ENCODE data around the gene PPP2R5D. TPM values are rescaled to one million over a fixed set of nuclear protein-coding genes. Genes with fewer than 3 reads are reported as not detected.

The PPP2R5D gene
- total and polyA plus RNA-seq, 2 of the 4 experiments (the other 2 are of a cell fraction) = 55.6 to 68.8 TPM

DNA sequence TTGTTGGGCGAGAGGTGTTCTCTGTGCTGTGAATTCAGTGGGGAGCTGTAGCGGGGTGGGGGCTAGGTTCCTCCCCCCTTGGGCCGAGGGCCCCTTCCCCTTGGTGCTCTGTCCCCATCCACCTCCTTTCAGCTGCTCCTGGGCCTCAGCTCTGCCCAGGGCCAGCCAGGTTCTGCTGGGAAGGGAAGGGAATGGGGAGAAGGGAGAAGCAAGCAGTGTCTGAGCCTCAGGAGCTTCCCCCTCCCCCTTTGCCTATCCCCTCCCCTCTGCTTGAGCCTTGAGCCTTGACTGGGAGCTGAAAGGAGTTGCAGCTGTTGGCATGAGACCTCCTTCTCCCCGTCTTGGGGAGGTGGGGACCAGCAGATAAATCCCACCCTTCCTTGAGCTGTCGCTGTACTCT lies 36.5 kb downstream of the PPP2R5D start:
- dilution Hi-C loops (cut with HindIII; ENCODE audit: low sequenced_read_pairs, unreplicated experiment) (no loop called here), intact Hi-C loops (cut with micrococcal nuclease) (no loop called here), in situ Hi-C loops (cut with MboI; ENCODE audit: low sequenced_read_pairs) (no loop called here)
- Histone ChIP-seq H3K14ac (replicated peaks; ENCODE audit: low read depth, low read length) (peak overlapping the region; percentile 98; the same call in 1 of the 2 replicates), H3K36me3 (ENCODE audit: control insufficient read depth, insufficient read depth, low read length) (peaks cover 42% of the 10 kb centered on the region), H3K4me3 (ENCODE audit: insufficient read depth, low read depth, low read length) (no peak overlapping the region), H3K27ac (ENCODE audit: insufficient read depth, low read length) (peak overlapping the region; percentile 86), H3K4ac (ENCODE audit: low read depth, low read length) (peak overlapping the region; percentile 99), H3K56ac (ENCODE audit: extremely low read depth, insufficient read depth, low read length) (no peak overlapping the region), H2BK20ac (ENCODE audit: low read depth, low read length) (no peak overlapping the region), H4K20me1 (ENCODE audit: insufficient read depth, low read length) (peaks cover 12% of the 10 kb centered on the region), H3K18ac (ENCODE audit: low read depth, low read length) (no peak overlapping the region), H2AFZ (replicated peaks; ENCODE audit: low read length, poor library complexity) (peak overlapping the region; percentile 98), H2AK5ac (ENCODE audit: low read depth, low read length) (peak overlapping the region; percentile 59), H3K4me1 (ENCODE audit: control insufficient read depth, insufficient read depth, low read length) (peaks cover 12% of the 10 kb centered on the region), H4K91ac (ENCODE audit: insufficient read depth, low read depth, low read length) (peak overlapping the region; percentile 97), H2BK5ac (ENCODE audit: low read depth, low read length, poor library complexity, severe bottlenecking) (peak overlapping the region; percentile 83), H3K9ac (ENCODE audit: low read depth, low read length) (peak overlapping the region; percentile 78), H2AK9ac (replicated peaks; ENCODE audit: low read depth, low read length, poor library complexity) (peak overlapping the region; percentile 97), H3K9me1 (ENCODE audit: insufficient read depth, low read length) (peaks cover 4% of the 10 kb centered on the region; the same call in 1 of the 2 replicates), H3K23ac (ENCODE audit: low read depth, low read length) (peak overlapping the region; percentile 94), H2BK15ac (ENCODE audit: low read depth, low read length) (no peak overlapping the region), H2BK120ac (ENCODE audit: low read depth, low read length) (peak overlapping the region; percentile 74; the same call in 1 of the 2 replicates), H3K79me1 (ENCODE audit: low read depth in 1 of 2, low read length in 2 of 2) (peaks cover 24 to 76% of the 10 kb centered on the region in 2 experiments), H3K4me2 (ENCODE audit: low read depth, low read length) (peak overlapping the region; percentile 97; the same call in 1 of the 2 replicates), H4K8ac (ENCODE audit: low read depth in 2 of 2, low read length in 2 of 2) (peak overlapping the region; percentile 88 to 99), H3K9me3 (ENCODE audit: control insufficient read depth, insufficient read depth, low read length) (no peaks in the 10 kb centered on the region), H3K27me3 (ENCODE audit: control insufficient read depth, insufficient read depth, low read length) (no peaks in the 10 kb centered on the region), H4K5ac (ENCODE audit: low read depth, low read length) (peak overlapping the region; percentile 55)
- BruUV-seq (replicated peaks) = no TSS peak
- peak; percentile 32 for ATAC-seq (ENCODE audit: low read depth)
- WGBS, 2 experiments (ENCODE audit: extremely low coverage in 2 of 2, insufficient read length in 1 of 2) = no CpG with 5 or more reads among the region's 5 CpGs
- no peak for DNase-seq
- ChIA-PET CTCF (no interaction called here), POLR2A (ENCODE audit: unreplicated experiment) (interaction anchor here (0.6 kb wide), 3 partner anchors 39 to 248 kb away, joined by 3 read pairs; partner anchors contain the start of genes CNPY3, KLC4 and MRPL2)
- TF ChIP-seq RFX5 (IDR thresholded peaks at IDR 0.05; ENCODE audit: low read depth, low read length) = no peak
- TF ChIP-seq, protein P1, sequence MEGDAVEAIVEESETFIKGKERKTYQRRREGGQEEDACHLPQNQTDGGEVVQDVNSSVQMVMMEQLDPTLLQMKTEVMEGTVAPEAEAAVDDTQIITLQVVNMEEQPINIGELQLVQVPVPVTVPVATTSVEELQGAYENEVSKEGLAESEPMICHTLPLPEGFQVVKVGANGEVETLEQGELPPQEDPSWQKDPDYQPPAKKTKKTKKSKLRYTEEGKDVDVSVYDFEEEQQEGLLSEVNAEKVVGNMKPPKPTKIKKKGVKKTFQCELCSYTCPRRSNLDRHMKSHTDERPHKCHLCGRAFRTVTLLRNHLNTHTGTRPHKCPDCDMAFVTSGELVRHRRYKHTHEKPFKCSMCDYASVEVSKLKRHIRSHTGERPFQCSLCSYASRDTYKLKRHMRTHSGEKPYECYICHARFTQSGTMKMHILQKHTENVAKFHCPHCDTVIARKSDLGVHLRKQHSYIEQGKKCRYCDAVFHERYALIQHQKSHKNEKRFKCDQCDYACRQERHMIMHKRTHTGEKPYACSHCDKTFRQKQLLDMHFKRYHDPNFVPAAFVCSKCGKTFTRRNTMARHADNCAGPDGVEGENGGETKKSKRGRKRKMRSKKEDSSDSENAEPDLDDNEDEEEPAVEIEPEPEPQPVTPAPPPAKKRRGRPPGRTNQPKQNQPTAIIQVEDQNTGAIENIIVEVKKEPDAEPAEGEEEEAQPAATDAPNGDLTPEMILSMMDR (conservative IDR thresholded peaks at IDR 0.05; ENCODE audit: low read depth, low read length) = no peak
- TF ChIP-seq BHLHE40 (IDR thresholded peaks at IDR 0.05; ENCODE audit: low read depth, low read length) = no peak
- TF ChIP-seq SMC3 (IDR thresholded peaks at IDR 0.05; ENCODE audit: low read depth, low read length) = no peak
- no peak for TF ChIP-seq MAZ (IDR thresholded peaks at IDR 0.05; ENCODE audit: borderline replicate concordance, low read depth, low read length)
- TF ChIP-seq CEBPB (IDR thresholded peaks at IDR 0.05; ENCODE audit: low read depth, low read length) = no peak
- TF ChIP-seq NFE2L2 (IDR thresholded peaks at IDR 0.05; ENCODE audit: low read depth, low read length) = no peak
- TF ChIP-seq MAFK (IDR thresholded peaks at IDR 0.05; ENCODE audit: low read depth, low read length) = no peak
- TF ChIP-seq RCOR1 (IDR thresholded peaks at IDR 0.05; ENCODE audit: insufficient replicate concordance, low read length) = no peak
- TF ChIP-seq, protein P2, sequence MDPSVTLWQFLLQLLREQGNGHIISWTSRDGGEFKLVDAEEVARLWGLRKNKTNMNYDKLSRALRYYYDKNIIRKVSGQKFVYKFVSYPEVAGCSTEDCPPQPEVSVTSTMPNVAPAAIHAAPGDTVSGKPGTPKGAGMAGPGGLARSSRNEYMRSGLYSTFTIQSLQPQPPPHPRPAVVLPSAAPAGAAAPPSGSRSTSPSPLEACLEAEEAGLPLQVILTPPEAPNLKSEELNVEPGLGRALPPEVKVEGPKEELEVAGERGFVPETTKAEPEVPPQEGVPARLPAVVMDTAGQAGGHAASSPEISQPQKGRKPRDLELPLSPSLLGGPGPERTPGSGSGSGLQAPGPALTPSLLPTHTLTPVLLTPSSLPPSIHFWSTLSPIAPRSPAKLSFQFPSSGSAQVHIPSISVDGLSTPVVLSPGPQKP (IDR thresholded peaks at IDR 0.05; ENCODE audit: borderline replicate concordance, low read depth, low read length) = no peak
- TF ChIP-seq, protein P3, sequence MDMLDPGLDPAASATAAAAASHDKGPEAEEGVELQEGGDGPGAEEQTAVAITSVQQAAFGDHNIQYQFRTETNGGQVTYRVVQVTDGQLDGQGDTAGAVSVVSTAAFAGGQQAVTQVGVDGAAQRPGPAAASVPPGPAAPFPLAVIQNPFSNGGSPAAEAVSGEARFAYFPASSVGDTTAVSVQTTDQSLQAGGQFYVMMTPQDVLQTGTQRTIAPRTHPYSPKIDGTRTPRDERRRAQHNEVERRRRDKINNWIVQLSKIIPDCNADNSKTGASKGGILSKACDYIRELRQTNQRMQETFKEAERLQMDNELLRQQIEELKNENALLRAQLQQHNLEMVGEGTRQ (IDR thresholded peaks at IDR 0.05; ENCODE audit: low read depth, low read length) = no peak
- TF ChIP-seq POLR2A (IDR thresholded peaks at IDR 0.05; ENCODE audit: low read depth, low read length) = no peak
- TF ChIP-seq MXI1 (IDR thresholded peaks at IDR 0.05; ENCODE audit: borderline replicate concordance, low read depth, low read length) = no peak
- TF ChIP-seq RAD21 (IDR thresholded peaks at IDR 0.05; ENCODE audit: low read length) = no peak
- no peak for TF ChIP-seq FOS (IDR thresholded peaks at IDR 0.05; ENCODE audit: low read depth, low read length)

Data from IMR-90 (cell line).